Thyroid gland (tissue), 4 donors: ENCODE results near the gene GNG4.

ENCODE experiments used
- CTCF ChIP-seq, 6 experiments: fragments of 200-600 bp in 3 of 6; fragments of 450-650 bp in 3 of 6; sonication (generic) in 3 of 6; IDR thresholded peaks; one replicate each; pipeline ENCODE4 v1.5.1; 2016 to 2019; ENCODE audit warnings: antibody characterized with exemption in 6 of 6, mild to moderate bottlenecking in 2 of 6, inconsistent platforms in 1 of 6, moderate library complexity in 1 of 6
- POLR2A ChIP-seq, 2 donors: fragments of 450-650 bp; IDR thresholded peaks; one replicate each; pipeline ENCODE4 v1.6.1; 2017; ENCODE audit warnings: antibody characterized with exemption in 2 of 2, mild to moderate bottlenecking in 2 of 2, moderate library complexity in 1 of 2

- TF ChIP-seq POLR2A (IDR thresholded peaks at IDR 0.05) = no peak
- no peak for TF ChIP-seq CTCF (IDR thresholded peaks at IDR 0.05)
Observed at GRCh38 chr1:235631816-235632215, 17.8 kb downstream of the GNG4 start.
